ENCODE data around the gene NFKBIB.

Gene NFKBIB

GRCh38 chr19:38904581-38905539 is 5.1 kb downstream of the NFKBIB start:
- Histone ChIP-seq H3K9ac (ENCODE audit: low read depth in 1 of 2, low read length in 2 of 2) (no peak overlapping the region), H3K27ac (ENCODE audit: low read depth in 2 of 2, low read length in 2 of 2) (no peak overlapping the region), H3K9me3 (ENCODE audit: control insufficient read depth in 2 of 2, low read length in 2 of 2) (no peaks in the 10 kb centered on the region), H3K4me1 (ENCODE audit: control insufficient read depth in 2 of 2, insufficient read depth in 2 of 2, low read length in 2 of 2) (peaks cover 5 to 7% of the 10 kb centered on the region in 2 donors), H3K27me3 (ENCODE audit: control insufficient read depth in 2 of 2, insufficient read depth in 2 of 2, low read length in 2 of 2) (no peaks in the 10 kb centered on the region), H3K4me3 (ENCODE audit: low read length in 2 of 2) (no peak overlapping the region), H3K36me3 (ENCODE audit: control insufficient read depth in 2 of 2, insufficient read depth in 2 of 2, low read length in 2 of 2) (peaks cover 20 to 22% of the 10 kb centered on the region in 2 donors)

GRCh38 chr19:38905620-38906019 is 5.9 kb downstream of the NFKBIB start:
- H3K4me1 ChIP-seq (ENCODE audit: control insufficient read depth in 2 of 2, insufficient read depth in 2 of 2, low read length in 2 of 2): peaks cover under 1 to 4% of the 10 kb centered on the region in 2 donors
- no peaks in the 10 kb centered on the region for H3K27me3 ChIP-seq (ENCODE audit: control insufficient read depth in 2 of 2, insufficient read depth in 2 of 2, low read length in 2 of 2)
- H3K9me3 ChIP-seq (ENCODE audit: control insufficient read depth in 2 of 2, low read length in 2 of 2): no peaks in the 10 kb centered on the region
- H3K9ac ChIP-seq (ENCODE audit: low read depth in 1 of 2, low read length in 2 of 2): no peak overlapping the region
- peaks cover 20 to 22% of the 10 kb centered on the region in 2 donors for H3K36me3 ChIP-seq (ENCODE audit: control insufficient read depth in 2 of 2, insufficient read depth in 2 of 2, low read length in 2 of 2)
- no peak overlapping the region for H3K4me3 ChIP-seq (ENCODE audit: low read length in 2 of 2)
- no peak overlapping the region for H3K27ac ChIP-seq (ENCODE audit: low read depth in 2 of 2, low read length in 2 of 2)

- Histone ChIP-seq H3K36me3 (ENCODE audit: control insufficient read depth in 2 of 2, insufficient read depth in 2 of 2, low read length in 2 of 2) (peaks cover 20 to 22% of the 10 kb centered on the region in 2 donors), H3K9ac (ENCODE audit: low read depth in 1 of 2, low read length in 2 of 2) (no peak overlapping the region), H3K27me3 (ENCODE audit: control insufficient read depth in 2 of 2, insufficient read depth in 2 of 2, low read length in 2 of 2) (no peaks in the 10 kb centered on the region), H3K4me1 (ENCODE audit: control insufficient read depth in 2 of 2, insufficient read depth in 2 of 2, low read length in 2 of 2) (no peaks in the 10 kb centered on the region), H3K9me3 (ENCODE audit: control insufficient read depth in 2 of 2, low read length in 2 of 2) (no peaks in the 10 kb centered on the region), H3K27ac (ENCODE audit: low read depth in 2 of 2, low read length in 2 of 2) (no peak overlapping the region), H3K4me3 (ENCODE audit: low read length in 2 of 2) (no peak overlapping the region)
These were observed 7.5 kb downstream of the NFKBIB start for GRCh38 chr19:38907227-38907626.

GRCh38 chr19:38907670-38908069 is 7.9 kb downstream of the NFKBIB start:
- Histone ChIP-seq H3K4me3 (ENCODE audit: low read length in 2 of 2) (no peak overlapping the region), H3K9ac (ENCODE audit: low read depth in 1 of 2, low read length in 2 of 2) (no peak overlapping the region), H3K4me1 (ENCODE audit: control insufficient read depth in 2 of 2, insufficient read depth in 2 of 2, low read length in 2 of 2) (no peaks in the 10 kb centered on the region), H3K36me3 (ENCODE audit: control insufficient read depth in 2 of 2, insufficient read depth in 2 of 2, low read length in 2 of 2) (peaks cover 20 to 22% of the 10 kb centered on the region in 2 donors), H3K27ac (ENCODE audit: low read depth in 2 of 2, low read length in 2 of 2) (no peak overlapping the region), H3K27me3 (ENCODE audit: control insufficient read depth in 2 of 2, insufficient read depth in 2 of 2, low read length in 2 of 2) (no peaks in the 10 kb centered on the region), H3K9me3 (ENCODE audit: control insufficient read depth in 2 of 2, low read length in 2 of 2) (no peaks in the 10 kb centered on the region)

- no peaks in the 10 kb centered on the region for H3K27me3 ChIP-seq (ENCODE audit: control insufficient read depth in 2 of 2, insufficient read depth in 2 of 2, low read length in 2 of 2)
- peaks cover 20 to 22% of the 10 kb centered on the region in 2 donors for H3K36me3 ChIP-seq (ENCODE audit: control insufficient read depth in 2 of 2, insufficient read depth in 2 of 2, low read length in 2 of 2)
- no peak overlapping the region for H3K4me3 ChIP-seq (ENCODE audit: low read length in 2 of 2)
- no peaks in the 10 kb centered on the region for H3K4me1 ChIP-seq (ENCODE audit: control insufficient read depth in 2 of 2, insufficient read depth in 2 of 2, low read length in 2 of 2)
- H3K9me3 ChIP-seq (ENCODE audit: control insufficient read depth in 2 of 2, low read length in 2 of 2): no peaks in the 10 kb centered on the region
- H3K27ac ChIP-seq (ENCODE audit: low read depth in 2 of 2, low read length in 2 of 2): no peak overlapping the region
- no peak overlapping the region for H3K9ac ChIP-seq (ENCODE audit: low read depth in 1 of 2, low read length in 2 of 2)
These were observed 9.1 kb downstream of the NFKBIB start for GRCh38 chr19:38908911-38909310.

GRCh38 chr19:38910488-38910887 is 10.7 kb downstream of the NFKBIB start:
- no peaks in the 10 kb centered on the region for H3K4me1 ChIP-seq (ENCODE audit: control insufficient read depth in 2 of 2, insufficient read depth in 2 of 2, low read length in 2 of 2)
- no peak overlapping the region for H3K4me3 ChIP-seq (ENCODE audit: low read length in 2 of 2)
- H3K36me3 ChIP-seq (ENCODE audit: control insufficient read depth in 2 of 2, insufficient read depth in 2 of 2, low read length in 2 of 2): peaks cover 10 to 13% of the 10 kb centered on the region in 2 donors
- no peaks in the 10 kb centered on the region for H3K9me3 ChIP-seq (ENCODE audit: control insufficient read depth in 2 of 2, low read length in 2 of 2)
- no peak overlapping the region for H3K27ac ChIP-seq (ENCODE audit: low read depth in 2 of 2, low read length in 2 of 2)
- H3K27me3 ChIP-seq (ENCODE audit: control insufficient read depth in 2 of 2, insufficient read depth in 2 of 2, low read length in 2 of 2): no peaks in the 10 kb centered on the region
- no peak overlapping the region for H3K9ac ChIP-seq (ENCODE audit: low read depth in 1 of 2, low read length in 2 of 2)

GRCh38 chr19:38911388-38912001 is 11.7 kb downstream of the NFKBIB start:
- Histone ChIP-seq H3K27ac (ENCODE audit: low read depth in 2 of 2, low read length in 2 of 2) (no peak overlapping the region), H3K27me3 (ENCODE audit: control insufficient read depth in 2 of 2, insufficient read depth in 2 of 2, low read length in 2 of 2) (no peaks in the 10 kb centered on the region), H3K36me3 (ENCODE audit: control insufficient read depth in 2 of 2, insufficient read depth in 2 of 2, low read length in 2 of 2) (peaks cover 6 to 13% of the 10 kb centered on the region in 2 donors), H3K9me3 (ENCODE audit: control insufficient read depth in 2 of 2, low read length in 2 of 2) (no peaks in the 10 kb centered on the region), H3K9ac (ENCODE audit: low read depth in 1 of 2, low read length in 2 of 2) (no peak overlapping the region), H3K4me1 (ENCODE audit: control insufficient read depth in 2 of 2, insufficient read depth in 2 of 2, low read length in 2 of 2) (no peaks in the 10 kb centered on the region), H3K4me3 (ENCODE audit: low read length in 2 of 2) (no peak overlapping the region)

- no peak overlapping the region for H3K4me3 ChIP-seq (ENCODE audit: low read length in 2 of 2)
- H3K27me3 ChIP-seq (ENCODE audit: control insufficient read depth in 2 of 2, insufficient read depth in 2 of 2, low read length in 2 of 2): no peaks in the 10 kb centered on the region
- H3K9me3 ChIP-seq (ENCODE audit: control insufficient read depth in 2 of 2, low read length in 2 of 2): no peaks in the 10 kb centered on the region
- no peak overlapping the region for H3K9ac ChIP-seq (ENCODE audit: low read depth in 1 of 2, low read length in 2 of 2)
- H3K4me1 ChIP-seq (ENCODE audit: control insufficient read depth in 2 of 2, insufficient read depth in 2 of 2, low read length in 2 of 2): no peaks in the 10 kb centered on the region
- H3K27ac ChIP-seq (ENCODE audit: low read depth in 2 of 2, low read length in 2 of 2): no peak overlapping the region
- H3K36me3 ChIP-seq (ENCODE audit: control insufficient read depth in 2 of 2, insufficient read depth in 2 of 2, low read length in 2 of 2): peaks cover 1 to 2% of the 10 kb centered on the region in 2 donors
These were observed 13.1 kb downstream of the NFKBIB start for GRCh38 chr19:38912600-38913514.

- Histone ChIP-seq H3K9ac (ENCODE audit: low read depth in 1 of 2, low read length in 2 of 2) (no peak overlapping the region), H3K27me3 (ENCODE audit: control insufficient read depth in 2 of 2, insufficient read depth in 2 of 2, low read length in 2 of 2) (no peaks in the 10 kb centered on the region), H3K36me3 (ENCODE audit: control insufficient read depth in 2 of 2, insufficient read depth in 2 of 2, low read length in 2 of 2) (no peaks in the 10 kb centered on the region), H3K4me1 (ENCODE audit: control insufficient read depth in 2 of 2, insufficient read depth in 2 of 2, low read length in 2 of 2) (no peaks in the 10 kb centered on the region), H3K4me3 (ENCODE audit: low read length in 2 of 2) (no peak overlapping the region), H3K9me3 (ENCODE audit: control insufficient read depth in 2 of 2, low read length in 2 of 2) (no peaks in the 10 kb centered on the region), H3K27ac (ENCODE audit: low read depth in 2 of 2, low read length in 2 of 2) (no peak overlapping the region)
These were observed 14.2 kb downstream of the NFKBIB start for GRCh38 chr19:38913958-38914357.
